ENCODE data around the gene EIF3L. TPM values are rescaled to one million over a fixed set of nuclear protein-coding genes. Genes with fewer than 3 reads are reported as not detected.

Gene EIF3L
- total and polyA plus RNA-seq, 2 of the 8 experiments (the other 6 are each of a cell fraction or from before 2014, with no cell fraction given): 639 to 886 TPM

GRCh38 chr22:37920126-37920525 is 70.9 kb downstream of the EIF3L start:
- FAIRE-seq (no peak), DNase-seq (ENCODE audit: low read depth in 1 of 2, low spot score in 2 of 2) (no peak)
- Histone ChIP-seq H3K4me2 (ENCODE audit: insufficient read depth in 1 of 2, low read depth in 2 of 2, low read length in 2 of 2) (no peak overlapping the region), H2BK15ac (ENCODE audit: low read length) (no peak overlapping the region), H3K23me2 (ENCODE audit: low read depth, low read length) (no peaks in the 10 kb centered on the region), H2BK12ac (ENCODE audit: low read depth, low read length) (no peak overlapping the region), H3K79me2 (ENCODE audit: control insufficient read depth in 1 of 2, insufficient read depth in 2 of 2, low read length in 2 of 2) (no peaks in the 10 kb centered on the region), H4K8ac (ENCODE audit: extremely low read depth, insufficient read depth, low read length) (no peak overlapping the region), H3K4me3 (ENCODE audit: extremely low read depth in 1 of 4, insufficient read depth in 2 of 4, low read depth in 3 of 4, low read length in 4 of 4) (no peak overlapping the region), H2BK5ac (ENCODE audit: low read depth, low read length) (no peak overlapping the region), H4K91ac (replicated peaks; ENCODE audit: insufficient read length, low read length) (no peak overlapping the region), H3K14ac (ENCODE audit: insufficient read length) (no peak overlapping the region), H3K36me3 (ENCODE audit: control insufficient read depth in 2 of 4, insufficient read depth in 4 of 4, low read length in 3 of 4) (peaks cover under 1 to 20% (median 6%) of the 10 kb centered on the region in 4 experiments; a peak in 4 of 8 replicates), H3K27ac (ENCODE audit: low read depth, low read length) (no peak overlapping the region), H3K18ac (ENCODE audit: extremely low read depth, low read length) (no peak overlapping the region), H4K5ac (ENCODE audit: insufficient read length, low read depth, low read length) (no peak overlapping the region), H2BK120ac (replicated peaks; ENCODE audit: low read depth, low read length) (no peak overlapping the region), H3K4ac (replicated peaks; ENCODE audit: insufficient read length, low read depth, low read length) (no peak overlapping the region), H3K9ac (replicated peaks in 1 of 4; ENCODE audit: extremely low read depth in 1 of 4, low read depth in 3 of 4, low read length in 3 of 4) (no peak overlapping the region), H2BK20ac (ENCODE audit: low read length) (no peak overlapping the region), H3K56ac (replicated peaks; ENCODE audit: insufficient read length, low read depth, low read length) (no peak overlapping the region), H2AK5ac (ENCODE audit: low read depth, low read length) (no peak overlapping the region), H3K9me3 (ENCODE audit: insufficient read depth in 2 of 2, low read depth in 1 of 2, low read length in 1 of 2) (no peaks in the 10 kb centered on the region), H3K79me1 (ENCODE audit: low read depth, low read length) (no peaks in the 10 kb centered on the region), H2AFZ (ENCODE audit: low read length) (no peak overlapping the region), H4K20me1 (replicated peaks in 1 of 2; ENCODE audit: control insufficient read depth in 1 of 2, insufficient read depth in 2 of 2, low read length in 2 of 2) (peaks cover 2 to 6% of the 10 kb centered on the region in 2 experiments), H3K4me1 (replicated peaks in 1 of 4; ENCODE audit: control insufficient read depth in 3 of 4, insufficient read depth in 4 of 4, low read length in 3 of 4) (no peaks in the 10 kb centered on the region), H3K27me3 (replicated peaks in 1 of 4; ENCODE audit: control insufficient read depth in 3 of 4, extremely low read depth in 1 of 4, insufficient read depth in 3 of 4, low read length in 3 of 4) (no peaks in the 10 kb centered on the region), H3K23ac (ENCODE audit: insufficient read length) (no peak overlapping the region)
- TF ChIP-seq MAFK (IDR thresholded peaks at IDR 0.05; ENCODE audit: low read depth, low read length): no peak
- no peak for TF ChIP-seq SRF (IDR thresholded peaks at IDR 0.05; ENCODE audit: low read depth, low read length)
- no peak for TF ChIP-seq SIRT6 (IDR thresholded peaks at IDR 0.05; ENCODE audit: low read length)
- TF ChIP-seq EGR1 (IDR thresholded peaks at IDR 0.05; ENCODE audit: borderline replicate concordance, low read depth, low read length): no peak
- TF ChIP-seq TEAD4 (IDR thresholded peaks at IDR 0.05; ENCODE audit: low read depth, low read length): no peak
- no peak for TF ChIP-seq BACH1 (IDR thresholded peaks at IDR 0.05; ENCODE audit: low read length)
- no peak for TF ChIP-seq POLR2A (IDR thresholded peaks at IDR 0.05; ENCODE audit: control extremely low read depth in 1 of 2, low read depth in 2 of 2, low read length in 2 of 2)
- TF ChIP-seq SIX5 (IDR thresholded peaks at IDR 0.05; ENCODE audit: low read depth, low read length): no peak
- no peak for TF ChIP-seq KDM1A (IDR thresholded peaks at IDR 0.05; ENCODE audit: borderline replicate concordance, low read length)
- no peak for TF ChIP-seq EP300 (IDR thresholded peaks at IDR 0.05; ENCODE audit: borderline replicate concordance in 1 of 2, low read depth in 2 of 2, low read length in 2 of 2)
- TF ChIP-seq RAD21 (IDR thresholded peaks at IDR 0.05 in 1 of 2, conservative IDR thresholded peaks at IDR 0.05 in 1 of 2; ENCODE audit: low read depth in 2 of 2, low read length in 2 of 2): no peak
- no peak for TF ChIP-seq CBX5 (IDR thresholded peaks at IDR 0.05; ENCODE audit: low read depth, low read length)
- no peak for TF ChIP-seq SP4 (IDR thresholded peaks at IDR 0.05; ENCODE audit: low read length)
- no peak for TF ChIP-seq POU5F1 (IDR thresholded peaks at IDR 0.05; ENCODE audit: low read depth, low read length)
- TF ChIP-seq PHF8 (conservative IDR thresholded peaks at IDR 0.05; ENCODE audit: low read depth, low read length): no peak
- ChIA-PET POLR2A (ENCODE audit: partially characterized antibody) (interaction anchor here (1.6 kb wide), 1 partner anchor 102 kb away, joined by 3 read pairs; no protein-coding TSS in a partner anchor), CTCF (ENCODE audit: partially characterized antibody) (interaction anchor here (0.6 to 2.2 kb wide), 6 partner anchors 10 to 461 kb away, joined by 3 to 8 read pairs (median 4); no protein-coding TSS in a partner anchor)
- WGBS, 2 experiments (ENCODE audit: extremely low coverage in 1 of 2, insufficient coverage in 1 of 2, insufficient read length in 1 of 2, insufficient replicate concordance in 2 of 2, low coverage in 1 of 2, low lambda C conversion rate in 2 of 2, missing lambda C conversion rate in 1 of 2): 89% methylated on average over 5 of the region's 5 CpGs; no CpG with 5 or more reads in 1 of the 2 experiments
